OCI-LY1 (cell line): ENCODE results near the gene NHERF2.

ENCODE experiments used
- CTCF ChIP-seq: fragments of 200-600 bp; sonication (generic), shearing (Covaris generic); IDR thresholded peaks from 2 replicates; pipeline ENCODE4 v1.5.1; 2017; ENCODE audit warnings: mild to moderate bottlenecking, antibody characterized with exemption, low read length, moderate library complexity, mixed read lengths
- EZH2 ChIP-seq: fragments of 200-600 bp; sonication (generic), shearing (Covaris generic); IDR thresholded peaks from 2 replicates; pipeline ENCODE4 v1.8.0; 2017; ENCODE audit warnings: borderline replicate concordance, mixed run types, mild to moderate bottlenecking, antibody characterized with exemption, low read length, moderate library complexity, mixed read lengths

- TF ChIP-seq EZH2 (no peak), CTCF (no peak)
Measured at GRCh38 chr16:2009164-2009711, 17.5 kb upstream of the NHERF2 start.
